Suppressor macrophage (primary cell): ENCODE results near the gene RNFT1.
"Not testable (repeated sequence)": the region's sequence is repeated elsewhere in the genome, so short reads cannot be mapped to it uniquely, and the experiment has no call there.

ENCODE experiments used
- DNase-seq, 4 experiments: peaks; one replicate each; pipeline ENCODE4 v3.0.0-alpha.2; 2020 to 2022
- total RNA-seq, 17 experiments: gene quantifications; one replicate each; lab custom pipeline; 2026; ENCODE audit warnings: mixed read lengths in 6 of 17, inconsistent platforms in 3 of 17; lab: John Stamatoyannopoulos, UW

RNFT1 gene
- total RNA-seq = 10.8 to 54.4 (median 25.8) reads per million in 17 experiments

- DNase-seq = peak; percentile 97 to 100 (median 99)
Observed at GRCh38 chr17:59964482-59965328, at the start of gene RNFT1. RNFT1 (minus strand) TSS chr17:59964740; CDS start chr17:59964663, 77 bp downstream.

GRCh38 chr17:60009326-60009725, 44.8 kb upstream of the RNFT1 start:
- not testable (repeated sequence) for DNase-seq

GRCh38 chr17:60008377-60008776, 43.8 kb upstream of the RNFT1 start:
- not testable (repeated sequence) for DNase-seq

GRCh38 chr17:60006160-60006559, 41.6 kb upstream of the RNFT1 start:
- DNase-seq = no peak

- DNase-seq = not testable (repeated sequence)
Observed at GRCh38 chr17:60004561-60004960, 40.0 kb upstream of the RNFT1 start.

GRCh38 chr17:60002405-60002804, 37.9 kb upstream of the RNFT1 start:
- not testable (repeated sequence) for DNase-seq

- not testable (repeated sequence) for DNase-seq
Observed at GRCh38 chr17:59996608-59997007, 32.1 kb upstream of the RNFT1 start.

GRCh38 chr17:59975166-59975565, 10.6 kb upstream of the RNFT1 start:
- not testable (repeated sequence) for DNase-seq

GRCh38 chr17:59973483-59973882, 8.9 kb upstream of the RNFT1 start:
- not testable (repeated sequence) for DNase-seq

GRCh38 chr17:59972778-59973177, 8.2 kb upstream of the RNFT1 start:
- DNase-seq = no peak

GRCh38 chr17:59971771-59972170, 7.2 kb upstream of the RNFT1 start:
- not testable (repeated sequence) for DNase-seq

- peak; percentile 84 to 95 (median 88) for DNase-seq
Observed at GRCh38 chr17:59963738-59964481, 630 bp downstream of the RNFT1 start.

- DNase-seq = peak in 1 of 4 experiments; percentile 2
Observed at GRCh38 chr17:59962739-59963318, 1.7 kb downstream of the RNFT1 start.

GRCh38 chr17:59959574-59959973, 5.0 kb downstream of the RNFT1 start:
- DNase-seq = peak in 1 of 4 experiments; percentile 2

GRCh38 chr17:59954856-59955255, 9.7 kb downstream of the RNFT1 start:
- DNase-seq = no peak

GRCh38 chr17:59950049-59950448, 14.5 kb downstream of the RNFT1 start:
- no peak for DNase-seq

- DNase-seq = not testable (repeated sequence)
Observed at GRCh38 chr17:59947310-59947709, 17.2 kb downstream of the RNFT1 start.

- not testable (repeated sequence) for DNase-seq
Observed at GRCh38 chr17:59946433-59946832, 18.1 kb downstream of the RNFT1 start.

GRCh38 chr17:59941131-59941530, 23.4 kb downstream of the RNFT1 start:
- no peak for DNase-seq

GRCh38 chr17:59940697-59941096, 23.8 kb downstream of the RNFT1 start:
- DNase-seq = not testable (repeated sequence)

- not testable (repeated sequence) for DNase-seq
Observed at GRCh38 chr17:59933317-59933716, 31.2 kb downstream of the RNFT1 start.

GRCh38 chr17:59930768-59931167, 33.8 kb downstream of the RNFT1 start:
- peak in 1 of 4 experiments; percentile 2 for DNase-seq

GRCh38 chr17:59930121-59930520, 34.4 kb downstream of the RNFT1 start:
- DNase-seq = not testable (repeated sequence)
